Immature natural killer cell (primary cell): Measurements from ENCODE around the gene OR2AP1. TPM values are rescaled to one million over a fixed set of nuclear protein-coding genes. Genes with fewer than 3 reads are reported as not detected.

Experiments
- DNase-seq, 3 donors: peaks; one replicate each; pipeline ENCODE4 v3.0.0; 2022; ENCODE audit warnings: mixed read lengths in 1 of 3
- H3K27ac Mint-ChIP-seq, 6 donors: one replicate each; pipeline ENCODE4 v1.8.0; 2020; ENCODE audit warnings: mixed read lengths in 6 of 6, mild to moderate bottlenecking in 5 of 6, inconsistent platforms in 4 of 6, moderate library complexity in 3 of 6
- H3K27me3 Mint-ChIP-seq, 3 donors: one replicate each; pipeline ENCODE4 v1.8.0; 2020 to 2021; ENCODE audit warnings: low read depth in 3 of 3, mild to moderate bottlenecking in 3 of 3, mixed read lengths in 3 of 3, moderate library complexity in 3 of 3, inconsistent platforms in 1 of 3
- H3K36me3 Mint-ChIP-seq, 3 donors: one replicate each; pipeline ENCODE4 v1.8.0; 2020; ENCODE audit warnings: mixed read lengths in 3 of 3, inconsistent platforms in 2 of 3, mild to moderate bottlenecking in 2 of 3
- H3K4me1 Mint-ChIP-seq, 2 donors: one replicate each; pipeline ENCODE4 v1.8.0; 2020; ENCODE audit warnings: inconsistent platforms in 2 of 2, mild to moderate bottlenecking in 2 of 2, mixed read lengths in 2 of 2, moderate library complexity in 1 of 2
- H3K4me3 Mint-ChIP-seq, 5 donors: one replicate each; pipeline ENCODE4 v1.8.0; 2020; ENCODE audit warnings: mild to moderate bottlenecking in 5 of 5, mixed read lengths in 5 of 5, inconsistent platforms in 3 of 5, moderate library complexity in 3 of 5
- H3K9me3 Mint-ChIP-seq, 6 donors: one replicate each; pipeline ENCODE4 v1.8.0; 2020; ENCODE audit warnings: mild to moderate bottlenecking in 6 of 6, mixed read lengths in 6 of 6, inconsistent platforms in 4 of 6, moderate library complexity in 3 of 6
- polyA plus RNA-seq, 3 donors: library from polyadenylated mRNA; unstranded; fragments of 300-500 nt; fragmentation: Illumina TruSeq; gene quantifications; one replicate each; pipeline ENCODE4 v1.2.3, GENCODE V29; 2021

Gene OR2AP1
- polyA plus RNA-seq, 3 donors from 2014 or later, result not detected

GRCh38 chr12:55619354-55620138, 47.3 kb downstream of the OR2AP1 start:
- Mint-ChIP-seq H3K4me3 (no peak overlapping the region), H3K27ac (no peak overlapping the region), H3K27me3 (peaks cover 2 to 19% (median 11%) of the 10 kb centered on the region in 3 donors), H3K4me1 (no peaks in the 10 kb centered on the region), H3K9me3 (peaks cover 0 to 8% (median 1%) of the 10 kb centered on the region in 6 donors), H3K36me3 (no peaks in the 10 kb centered on the region)
- peak; percentile 54 to 61 (median 55) for DNase-seq

GRCh38 chr12:55624056-55624455, 51.8 kb downstream of the OR2AP1 start:
- Mint-ChIP-seq H3K27me3 (peaks cover 0 to 7% (median 4%) of the 10 kb centered on the region in 3 donors), H3K4me1 (no peaks in the 10 kb centered on the region), H3K9me3 (no peaks in the 10 kb centered on the region), H3K36me3 (no peaks in the 10 kb centered on the region), H3K27ac (no peak overlapping the region), H3K4me3 (no peak overlapping the region)
- DNase-seq, result no peak

Other genes with a start within 250 kb of the OR2AP1 start
- not detected for gene OR6C3, start 241.7 kb upstream of the OR2AP1 start, polyA plus RNA-seq
- not detected for gene OR6C75, start 209.5 kb upstream of the OR2AP1 start, polyA plus RNA-seq
- gene OR6C65, start 171.9 kb upstream of the OR2AP1 start, polyA plus RNA-seq, result not detected
- not detected for gene OR6C76, start 146.2 kb upstream of the OR2AP1 start, polyA plus RNA-seq
- gene OR6C2, start 128.4 kb upstream of the OR2AP1 start, polyA plus RNA-seq, result not detected
- gene OR6C70, start 102.3 kb upstream of the OR2AP1 start, polyA plus RNA-seq, result not detected
- gene OR6C68, start 80.1 kb upstream of the OR2AP1 start, polyA plus RNA-seq, result not detected
- gene OR6C4, start 22.9 kb upstream of the OR2AP1 start, polyA plus RNA-seq, result not detected
- not detected for gene OR10P1, start 64.4 kb downstream of the OR2AP1 start, polyA plus RNA-seq
- under 1 TPM in 1 of 3 donors, not detected in 2; 0.31 TPM for gene ITGA7, start 135.4 kb downstream of the OR2AP1 start, polyA plus RNA-seq
- 100 to 1,000 TPM; 108 to 198 (median 127) TPM for gene BLOC1S1, start 143.6 kb downstream of the OR2AP1 start, polyA plus RNA-seq
- 1 to 10 TPM in 1 of 3 donors, not detected in 2; 2.8 TPM for gene RDH5, start 147.9 kb downstream of the OR2AP1 start, polyA plus RNA-seq
- 1,000 to 10,000 TPM; 1,258 to 1,754 (median 1,754) TPM for gene CD63, start 156.5 kb downstream of the OR2AP1 start, polyA plus RNA-seq
- gene GDF11, start 170.7 kb downstream of the OR2AP1 start, polyA plus RNA-seq, result 1 to 10 TPM in 1 of 3 donors, under 1 TPM in 2; 0.16 to 1.7 (median 0.64) TPM
- 100 to 1,000 TPM; 115 to 157 (median 132) TPM for gene SARNP, start 245.3 kb downstream of the OR2AP1 start, polyA plus RNA-seq
- gene ORMDL2, start 245.6 kb downstream of the OR2AP1 start, polyA plus RNA-seq, result 100 to 1,000 TPM; 104 to 163 (median 147) TPM